Measurements from ENCODE around the gene TSPAN4. TPM values are rescaled to one million over a fixed set of nuclear protein-coding genes. Genes with fewer than 3 reads are reported as not detected.

Gene TSPAN4
- total and polyA plus RNA-seq, 10 of the 15 experiments (the other 5 are each of a cell fraction or from before 2014, with no cell fraction given): 0.37 to 14.0 (median 8.5) TPM; not detected in 1

- TF ChIP-seq, protein P1, sequence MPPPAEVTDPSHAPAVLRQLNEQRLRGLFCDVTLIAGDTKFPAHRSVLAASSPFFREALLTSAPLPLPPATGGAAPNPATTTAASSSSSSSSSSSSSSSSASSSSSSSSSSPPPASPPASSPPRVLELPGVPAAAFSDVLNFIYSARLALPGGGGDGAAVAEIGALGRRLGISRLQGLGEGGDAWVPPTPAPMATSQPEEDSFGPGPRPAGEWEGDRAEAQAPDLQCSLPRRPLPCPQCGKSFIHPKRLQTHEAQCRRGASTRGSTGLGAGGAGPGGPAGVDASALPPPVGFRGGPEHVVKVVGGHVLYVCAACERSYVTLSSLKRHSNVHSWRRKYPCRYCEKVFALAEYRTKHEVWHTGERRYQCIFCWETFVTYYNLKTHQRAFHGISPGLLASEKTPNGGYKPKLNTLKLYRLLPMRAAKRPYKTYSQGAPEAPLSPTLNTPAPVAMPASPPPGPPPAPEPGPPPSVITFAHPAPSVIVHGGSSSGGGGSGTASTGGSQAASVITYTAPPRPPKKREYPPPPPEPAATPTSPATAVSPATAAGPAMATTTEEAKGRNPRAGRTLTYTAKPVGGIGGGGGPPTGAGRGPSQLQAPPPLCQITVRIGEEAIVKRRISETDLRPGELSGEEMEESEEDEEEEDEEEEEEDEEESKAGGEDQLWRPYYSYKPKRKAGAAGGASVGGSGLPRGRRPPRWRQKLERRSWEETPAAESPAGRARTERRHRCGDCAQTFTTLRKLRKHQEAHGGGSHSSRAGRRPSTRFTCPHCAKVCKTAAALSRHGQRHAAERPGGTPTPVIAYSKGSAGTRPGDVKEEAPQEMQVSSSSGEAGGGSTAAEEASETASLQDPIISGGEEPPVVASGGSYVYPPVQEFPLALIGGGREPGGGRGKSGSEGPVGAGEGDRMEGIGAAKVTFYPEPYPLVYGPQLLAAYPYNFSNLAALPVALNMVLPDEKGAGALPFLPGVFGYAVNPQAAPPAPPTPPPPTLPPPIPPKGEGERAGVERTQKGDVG (CRISPR knock-in tag; IDR thresholded peaks at IDR 0.05): no peak
- TF ChIP-seq TAF1 (IDR thresholded peaks at IDR 0.05; ENCODE audit: borderline replicate concordance, low read depth, low read length) (0 out of 2 replicates have a peak, but pooled peaks have one; percentile 28), HDAC2 (IDR thresholded peaks at IDR 0.05) (no peak), SRF (IDR thresholded peaks at IDR 0.05; ENCODE audit: low read depth in 2 of 2, low read length in 2 of 2) (no peak), POU2F2 (IDR thresholded peaks at IDR 0.05; ENCODE audit: borderline replicate concordance, low read depth, low read length) (no peak; the same call in 2 of the 3 replicates), CHD4 (IDR thresholded peaks at IDR 0.05) (no peak), KAT2A (conservative IDR thresholded peaks at IDR 0.05; ENCODE audit: control insufficient read depth, low read depth, low read length) (no peak), NR2C1 (IDR thresholded peaks at IDR 0.05) (no peak), CTCF (IDR thresholded peaks at IDR 0.05 in 2 of 3, conservative IDR thresholded peaks at IDR 0.05 in 1 of 3; ENCODE audit: control insufficient read depth in 2 of 3, extremely low read depth in 1 of 3, insufficient read depth in 1 of 3, low read depth in 3 of 3, low read length in 3 of 3) (no peak; a peak in 1 of 6 replicates), JUNB (IDR thresholded peaks at IDR 0.05) (no peak), POLR2AphosphoS5 (IDR thresholded peaks at IDR 0.05; ENCODE audit: low read length) (peak; percentile 50; the same call in 1 of the 2 replicates), CBX5 (IDR thresholded peaks at IDR 0.05; ENCODE audit: low read depth) (no peak), POLR2AphosphoS2 (IDR thresholded peaks at IDR 0.05; ENCODE audit: low read depth, low read length) (no peak; the same call in 1 of the 2 replicates), ETV6 (conservative IDR thresholded peaks at IDR 0.05 in 1 of 2, IDR thresholded peaks at IDR 0.05 in 1 of 2; ENCODE audit: borderline replicate concordance in 1 of 2, low read depth in 1 of 2) (no peak), EGR1 (IDR thresholded peaks at IDR 0.05; ENCODE audit: borderline replicate concordance in 1 of 2, low read depth in 2 of 2, low read length in 2 of 2) (peak in 1 of 2 experiments; percentile 46; a peak in 1 of 3 replicates), ZBED1 (IDR thresholded peaks at IDR 0.05; ENCODE audit: borderline replicate concordance) (no peak), RELA (IDR thresholded peaks at IDR 0.05; ENCODE audit: borderline replicate concordance, partially characterized antibody) (no peak), SREBF2 (IDR thresholded peaks at IDR 0.05; ENCODE audit: low read length) (no peak), KDM1A (IDR thresholded peaks at IDR 0.05; ENCODE audit: borderline replicate concordance) (no peak), CREB1 (IDR thresholded peaks at IDR 0.05; ENCODE audit: low read depth) (no peak), NFXL1 (IDR thresholded peaks at IDR 0.05; ENCODE audit: borderline replicate concordance) (no peak), RELB (IDR thresholded peaks at IDR 0.05; ENCODE audit: low read depth) (no peak), NR2C2 (IDR thresholded peaks at IDR 0.05; ENCODE audit: borderline replicate concordance, control insufficient read depth, insufficient read length, low read depth) (no peak)
Observed at GRCh38 chr11:911031-911889, 68.6 kb downstream of the TSPAN4 start (continued).
